Left ventricle myocardium inferior (tissue), 1 donor: ENCODE measurements around the gene VWCE. TPM values are rescaled to one million over a fixed set of nuclear protein-coding genes. Genes with fewer than 3 reads are reported as not detected.

Source experiments
- DNase-seq: peaks from one replicate; pipeline ENCODE4 v3.0.0-alpha.2; 2020
- H3K27ac ChIP-seq: fragments of 200-600 bp; replicated peaks from 2 replicates; pipeline ENCODE4 v1.8.0; 2021
- H3K27me3 ChIP-seq: fragments of 200-600 bp; 2 replicates; pipeline ENCODE4 v1.8.0; 2021; ENCODE audit warnings: low read depth
- H3K36me3 ChIP-seq: fragments of 200-600 bp; 2 replicates; pipeline ENCODE4 v1.8.0; 2021
- H3K4me1 ChIP-seq: fragments of 200-600 bp; 2 replicates; pipeline ENCODE4 v1.8.0; 2021
- H3K4me3 ChIP-seq: fragments of 200-600 bp; 2 replicates; pipeline ENCODE4 v1.8.0; 2021; ENCODE audit warnings: mild to moderate bottlenecking, moderate library complexity
- H3K9me3 ChIP-seq: fragments of 200-600 bp; replicated peaks from 2 replicates; pipeline ENCODE4 v1.8.0; 2021
- CTCF ChIP-seq: fragments of 200-600 bp; IDR thresholded peaks from 2 replicates; pipeline ENCODE4 v1.8.0; 2021; ENCODE audit warnings: antibody characterized with exemption, mild to moderate bottlenecking, borderline replicate concordance
- intact Hi-C: fragments of 100-400 bp; cut with micrococcal nuclease; formaldehyde crosslinking; loops from one replicate; pipeline ENCODE4 v1.11.0; 2022
- total RNA-seq: library from RNA; stranded (reverse); fragmentation: NEBNext Ultra II Directional; extraction: Animal tissue kit (Norgen Biotek cat#: 25700); gene quantifications from one replicate; pipeline ENCODE4 v1.2.1, GENCODE V29; 2021
- donor health status: DM: no; HTN: yes; CAD: no; lungs with severe emphysema.

VWCE gene
- total RNA-seq, 1 donor from 2014 or later, result 0.77 TPM

GRCh38 chr11:61273178-61274078 lies 21.7 kb downstream of the VWCE start:
- Histone ChIP-seq H3K36me3 (no peaks in the 10 kb centered on the region), H3K4me1 (no peaks in the 10 kb centered on the region), H3K27me3 (no peaks in the 10 kb centered on the region), H3K27ac (no peak overlapping the region), H3K9me3 (no peaks in the 10 kb centered on the region), H3K4me3 (no peak overlapping the region)
- no peak for TF ChIP-seq CTCF
- intact Hi-C loops, result no loop called here
- DNase-seq, result no peak

GRCh38 chr11:61272731-61273130 lies 22.4 kb downstream of the VWCE start:
- TF ChIP-seq CTCF, result no peak

GRCh38 chr11:61270354-61271076 lies 24.6 kb downstream of the VWCE start:
- DNase-seq, result no peak
- Histone ChIP-seq H3K4me1 (no peaks in the 10 kb centered on the region), H3K27me3 (no peaks in the 10 kb centered on the region), H3K4me3 (no peak overlapping the region), H3K9me3 (no peaks in the 10 kb centered on the region), H3K36me3 (no peaks in the 10 kb centered on the region), H3K27ac (no peak overlapping the region)
- intact Hi-C loops, result no loop called here
- TF ChIP-seq CTCF, result no peak

More at GRCh38 chr11:61272731-61273130, 22.4 kb downstream of the VWCE start:
- Histone ChIP-seq H3K4me1 (no peaks in the 10 kb centered on the region), H3K9me3 (no peaks in the 10 kb centered on the region), H3K27me3 (no peaks in the 10 kb centered on the region), H3K36me3 (no peaks in the 10 kb centered on the region), H3K4me3 (no peak overlapping the region), H3K27ac (no peak overlapping the region)
- no peak for DNase-seq
- intact Hi-C loops, result no loop called here

GRCh38 chr11:61268588-61269250 lies 26.4 kb downstream of the VWCE start:
- intact Hi-C loops, result no loop called here
- H3K36me3 ChIP-seq, result no peaks in the 10 kb centered on the region

More at GRCh38 chr11:61268588-61269250, 26.4 kb downstream of the VWCE start:
- DNase-seq, result no peak
- no peaks in the 10 kb centered on the region for H3K4me1 ChIP-seq
- H3K4me3 ChIP-seq, result no peak overlapping the region
- no peak for TF ChIP-seq CTCF
- no peak overlapping the region for H3K27ac ChIP-seq
- H3K9me3 ChIP-seq, result no peaks in the 10 kb centered on the region
- no peaks in the 10 kb centered on the region for H3K27me3 ChIP-seq
